Testis (tissue), 2 donors: ENCODE measurements around the gene OR5K1.

Experiments
- POLR2A ChIP-seq: fragments of 450-650 bp; IDR thresholded peaks from one replicate; pipeline ENCODE4 v1.6.1; 2017; ENCODE audit warnings: antibody characterized with exemption, mild to moderate bottlenecking, moderate library complexity
- TF ChIP-seq, protein P1 (sequence below), 3 experiments: fragments of 450-650 bp in 2 of 3; fragments of 200-600 bp in 1 of 3; sonication (generic) in 1 of 3; IDR thresholded peaks; one replicate each; pipeline ENCODE4 v1.5.1; 2016 to 2019; ENCODE audit warnings: antibody characterized with exemption in 3 of 3, mild to moderate bottlenecking in 2 of 3, moderate library complexity in 1 of 3

- TF ChIP-seq, protein P1, sequence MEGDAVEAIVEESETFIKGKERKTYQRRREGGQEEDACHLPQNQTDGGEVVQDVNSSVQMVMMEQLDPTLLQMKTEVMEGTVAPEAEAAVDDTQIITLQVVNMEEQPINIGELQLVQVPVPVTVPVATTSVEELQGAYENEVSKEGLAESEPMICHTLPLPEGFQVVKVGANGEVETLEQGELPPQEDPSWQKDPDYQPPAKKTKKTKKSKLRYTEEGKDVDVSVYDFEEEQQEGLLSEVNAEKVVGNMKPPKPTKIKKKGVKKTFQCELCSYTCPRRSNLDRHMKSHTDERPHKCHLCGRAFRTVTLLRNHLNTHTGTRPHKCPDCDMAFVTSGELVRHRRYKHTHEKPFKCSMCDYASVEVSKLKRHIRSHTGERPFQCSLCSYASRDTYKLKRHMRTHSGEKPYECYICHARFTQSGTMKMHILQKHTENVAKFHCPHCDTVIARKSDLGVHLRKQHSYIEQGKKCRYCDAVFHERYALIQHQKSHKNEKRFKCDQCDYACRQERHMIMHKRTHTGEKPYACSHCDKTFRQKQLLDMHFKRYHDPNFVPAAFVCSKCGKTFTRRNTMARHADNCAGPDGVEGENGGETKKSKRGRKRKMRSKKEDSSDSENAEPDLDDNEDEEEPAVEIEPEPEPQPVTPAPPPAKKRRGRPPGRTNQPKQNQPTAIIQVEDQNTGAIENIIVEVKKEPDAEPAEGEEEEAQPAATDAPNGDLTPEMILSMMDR (IDR thresholded peaks at IDR 0.05), result no peak
- no peak for TF ChIP-seq POLR2A
Measured at GRCh38 chr3:98450372-98450771, 12.6 kb upstream of the OR5K1 start.
